Ovary (tissue), 9 donors: Measurements from ENCODE around the gene AKAP17A. TPM values are rescaled to one million over a fixed set of nuclear protein-coding genes. Genes with fewer than 3 reads are reported as not detected.

Experiments used
- DNase-seq, 5 donors: peaks; one replicate each; pipeline ENCODE4 v3.0.0-alpha.2; 2019 to 2020
- H3K27ac ChIP-seq, 2 donors: fragments of 200-600 bp; one replicate each; pipeline versions ENCODE4 v1.5.1 to v1.8.0; 2019 to 2022
- H3K27me3 ChIP-seq: fragments of 200-600 bp; one replicate; pipeline ENCODE4 v1.8.0; 2022
- H3K36me3 ChIP-seq: fragments of 200-600 bp; sonication (generic); one replicate; pipeline ENCODE4 v1.5.1; 2019
- H3K4me1 ChIP-seq: one replicate; pipeline ENCODE4 v1.8.1; 2013; ENCODE audit warnings: mild to moderate bottlenecking, moderate library complexity; ENCODE audit not compliant: insufficient read depth
- H3K4me3 ChIP-seq: fragments of 200-600 bp; sonication (generic); one replicate; pipeline ENCODE4 v1.5.1; 2017
- H3K9me3 ChIP-seq, 2 donors: fragments of 200-600 bp in 1 of 2; sonication (generic) in 1 of 2; one replicate each; pipeline versions ENCODE4 v1.5.1 to v1.8.1; 2013 to 2019; ENCODE audit warnings: mild to moderate bottlenecking in 1 of 2, moderate library complexity in 1 of 2
- CTCF ChIP-seq, 3 donors: fragments of 450-650 bp in 2 of 3; fragments of 200-600 bp in 1 of 3; IDR thresholded peaks; one replicate each; pipeline versions ENCODE4 v1.5.1 to v1.8.0; 2016 to 2022; ENCODE audit warnings: antibody characterized with exemption in 3 of 3, mild to moderate bottlenecking in 1 of 3
- EP300 ChIP-seq: sonication (generic); formaldehyde crosslinking; IDR thresholded peaks from one replicate; pipeline ENCODE4 v1.6.1; 2017; ENCODE audit warnings: antibody characterized with exemption
- POLR2A ChIP-seq: fragments of 450-650 bp; IDR thresholded peaks from one replicate; pipeline ENCODE4 v1.6.1; 2017; ENCODE audit warnings: antibody characterized with exemption, mild to moderate bottlenecking, moderate library complexity
- WGBS, 3 donors: extraction: QIAGEN DNeasy Blood & Tissue Kit in 1 of 3; methylation state at CpG; one replicate each; pipeline versions ENCODE4 v1.1.5 to v1.1.7; 2013 to 2017; 5-methylcytosine and 5-hydroxymethylcytosine counted together
- intact Hi-C, 4 donors: fragments of 100-400 bp; cut with DNase I; formaldehyde crosslinking; loops; one replicate each; pipeline versions ENCODE4 v1.11.0 to v1.15.1; 2022 to 2023
- polyA plus RNA-seq, 2 donors: library from polyadenylated mRNA; stranded (reverse); fragments of 200-250 nt in 1 of 2; fragments of 350-450 nt in 1 of 2; fragmentation: Illumina TruSeq in 1 of 2; extraction: RNeasy Lipid Tissue Mini Kit (QIAGEN cat#74804) in 1 of 2; gene quantifications; one replicate each; pipeline ENCODE4 v1.2.3, GENCODE V29; 2013 to 2014
- total RNA-seq, 7 donors: library from RNA; depleted of rRNA in 2 of 7; stranded (reverse); fragments of >200 nt in 2 of 7; fragmentation: NEBNext Ultra II Directional in 3 of 7; extraction: Animal tissue kit (Norgen Biotek cat#: 25700) in 3 of 7; gene quantifications; one replicate each; pipeline versions ENCODE4 v1.1.0 to v1.2.4, GENCODE V29; 2016 to 2023
- donor health status: DM: no; HTN: no; CAD: no; lungs with moderate emphysema.
- donor health status: DM: no; HTN: no; CAD: no.
- donor health status: Bipolar disorder and iron deficiency.
- donor health status: DM: yes; HTN: yes; CAD: no.
- donor health status: DM: no; HTN: no; CAD: no.
- donor health status: DM: yes; HTN: yes; CAD: no.

AKAP17A gene
- total and polyA plus RNA-seq, 9 donors = 15.4 to 78.1 (median 63.3) TPM

- 75 to 80% (median 76%) methylated on average over 15 of the region's 15 CpGs for WGBS, 3 donors
- H3K36me3 ChIP-seq = no peaks in the 10 kb centered on the region
- H3K4me1 ChIP-seq = no peaks in the 10 kb centered on the region
- TF ChIP-seq POLR2A (no peak), CTCF (IDR thresholded peaks at IDR 0.05) (no peak), EP300 (no peak)
- H3K4me3 ChIP-seq = no peak overlapping the region
- no peaks in the 10 kb centered on the region for H3K9me3 ChIP-seq
- H3K27ac ChIP-seq = no peak overlapping the region
- H3K27me3 ChIP-seq = no peaks in the 10 kb centered on the region
- intact Hi-C loops = no loop called here
- no peak for DNase-seq
These were observed 18.8 kb downstream of the AKAP17A start for GRCh38 chrX:1610166-1610565.

- WGBS, 3 donors = 81 to 87% (median 85%) methylated on average over 12 of the region's 12 CpGs
- intact Hi-C loops = no loop called here
- Histone ChIP-seq H3K9me3 (no peaks in the 10 kb centered on the region), H3K4me1 (no peaks in the 10 kb centered on the region), H3K27me3 (no peaks in the 10 kb centered on the region), H3K4me3 (no peak overlapping the region), H3K27ac (no peak overlapping the region), H3K36me3 (no peaks in the 10 kb centered on the region)
- no peak for DNase-seq
- TF ChIP-seq POLR2A = no peak
- no peak for TF ChIP-seq CTCF (IDR thresholded peaks at IDR 0.05)
- TF ChIP-seq EP300 = no peak
These were observed 19.3 kb downstream of the AKAP17A start for GRCh38 chrX:1610736-1611135.

- Histone ChIP-seq H3K4me3 (no peak overlapping the region), H3K27me3 (no peaks in the 10 kb centered on the region), H3K4me1 (no peaks in the 10 kb centered on the region), H3K27ac (no peak overlapping the region), H3K36me3 (no peaks in the 10 kb centered on the region), H3K9me3 (no peaks in the 10 kb centered on the region)
- WGBS, 3 donors = 83 to 87% (median 85%) methylated on average over 5 of the region's 5 CpGs
- DNase-seq = no peak
- intact Hi-C loops = no loop called here
- TF ChIP-seq POLR2A (no peak), EP300 (no peak), CTCF (IDR thresholded peaks at IDR 0.05) (no peak)
These were observed 21.4 kb downstream of the AKAP17A start for GRCh38 chrX:1612641-1613286.

GRCh38 chrX:1614927-1615326 is 23.5 kb downstream of the AKAP17A start, which contains the start of gene ASMT:
Gene ASMT, plus strand, starts transcription at chrX:1615059. Its CDS starts 141 bp downstream, at chrX:1615200.
- H3K4me3 ChIP-seq = no peak within 1 kb of the TSS
- intact Hi-C loops = no loop called here
- H3K27me3 ChIP-seq = no peaks in the 10 kb centered on the region
- H3K9me3 ChIP-seq = no peaks in the 10 kb centered on the region
- H3K4me1 ChIP-seq = no peaks in the 10 kb centered on the region
- no peak for TF ChIP-seq CTCF (IDR thresholded peaks at IDR 0.05)
- no peak for TF ChIP-seq EP300
- TF ChIP-seq POLR2A = no peak
- H3K27ac ChIP-seq = no peak within 1 kb of the TSS
- 77 to 81% (median 81%) methylated on average over 17 of the region's 17 CpGs for WGBS, 3 donors
- DNase-seq = no peak
- no peaks in the 10 kb centered on the region for H3K36me3 ChIP-seq
